ENCODE results near the gene GPATCH4. TPM values are rescaled to one million over a fixed set of nuclear protein-coding genes. Genes with fewer than 3 reads are reported as not detected.

GPATCH4 gene
- total and polyA plus RNA-seq, 2 of the 4 experiments (the other 2 are of a cell fraction): 32.6 to 41.8 TPM

- no peak overlapping the region for H2BK15ac ChIP-seq (ENCODE audit: low read depth, low read length)
- in situ Hi-C loops (cut with MboI; ENCODE audit: low sequenced_read_pairs): no loop called here
- H4K8ac ChIP-seq (ENCODE audit: low read depth in 2 of 2, low read length in 2 of 2): no peak overlapping the region
- H2AK5ac ChIP-seq (ENCODE audit: low read depth, low read length): no peak overlapping the region
- 0% methylated on average over 9 of the region's 45 CpGs; no CpG with 5 or more reads in 1 of the 2 experiments for WGBS, 2 experiments (ENCODE audit: extremely low coverage in 2 of 2, insufficient read length in 1 of 2)
- no peak overlapping the region for H2BK20ac ChIP-seq (ENCODE audit: low read depth, low read length)
- CTCF ChIA-PET: interaction anchor here (0.7 to 1.9 kb wide), 2 partner anchors 17 to 32 kb away, joined by 3 to 14 read pairs; no protein-coding TSS in a partner anchor
- H2AFZ ChIP-seq (replicated peaks; ENCODE audit: low read length, poor library complexity): peak overlapping the region; percentile 65
- H4K5ac ChIP-seq (ENCODE audit: low read depth, low read length): no peak overlapping the region
- no peak overlapping the region for H2AK9ac ChIP-seq (replicated peaks; ENCODE audit: low read depth, low read length, poor library complexity)
- no peak overlapping the region for H3K14ac ChIP-seq (replicated peaks; ENCODE audit: low read depth, low read length)
- peaks cover 4% of the 10 kb centered on the region for H3K4me1 ChIP-seq (ENCODE audit: control insufficient read depth, insufficient read depth, low read length)
- no peak overlapping the region for H3K9ac ChIP-seq (ENCODE audit: low read depth, low read length)
- no peak overlapping the region for H2BK120ac ChIP-seq (ENCODE audit: low read depth, low read length)
- H3K36me3 ChIP-seq (ENCODE audit: control insufficient read depth, insufficient read depth, low read length): no peaks in the 10 kb centered on the region
- intact Hi-C loops (cut with micrococcal nuclease): loop anchor here (1.0 kb wide), 1 partner anchor 53 kb away; no protein-coding TSS in a partner anchor
- no peak overlapping the region for H3K56ac ChIP-seq (ENCODE audit: extremely low read depth, insufficient read depth, low read length)
- BruUV-seq (replicated peaks): no TSS peak
- no peaks in the 10 kb centered on the region for H3K79me1 ChIP-seq (ENCODE audit: low read depth in 1 of 2, low read length in 2 of 2)
- no peak overlapping the region for H3K27ac ChIP-seq (ENCODE audit: insufficient read depth, low read length)
- no peak overlapping the region for H3K4ac ChIP-seq (ENCODE audit: low read depth, low read length)
- H4K91ac ChIP-seq (ENCODE audit: insufficient read depth, low read depth, low read length): no peak overlapping the region
- peak; percentile 71 for ATAC-seq (ENCODE audit: low read depth)
- H3K18ac ChIP-seq (ENCODE audit: low read depth, low read length): no peak overlapping the region
- no peak overlapping the region for H3K4me3 ChIP-seq (ENCODE audit: insufficient read depth, low read depth, low read length)
- no peaks in the 10 kb centered on the region for H3K9me3 ChIP-seq (ENCODE audit: control insufficient read depth, insufficient read depth, low read length)
- TF ChIP-seq RFX5 (IDR thresholded peaks at IDR 0.05; ENCODE audit: low read depth, low read length): no peak
- peak; percentile 50; the same call in 1 of the 2 replicates for TF ChIP-seq SMC3 (IDR thresholded peaks at IDR 0.05; ENCODE audit: low read depth, low read length)
- TF ChIP-seq CTCF (conservative IDR thresholded peaks at IDR 0.05; ENCODE audit: low read depth, low read length): peak; percentile 68
- TF ChIP-seq RAD21 (IDR thresholded peaks at IDR 0.05; ENCODE audit: low read length): peak; percentile 65
- no peak for TF ChIP-seq POLR2A (IDR thresholded peaks at IDR 0.05; ENCODE audit: low read depth, low read length)
- TF ChIP-seq CHD1 (IDR thresholded peaks at IDR 0.05; ENCODE audit: low read depth, low read length): no peak
- no peaks in the 10 kb centered on the region for H3K9me1 ChIP-seq (ENCODE audit: insufficient read depth, low read length)
- H3K27me3 ChIP-seq (ENCODE audit: control insufficient read depth, insufficient read depth, low read length): peaks cover 54% of the 10 kb centered on the region
- dilution Hi-C loops (cut with HindIII; ENCODE audit: low sequenced_read_pairs, unreplicated experiment): no loop called here
- DNase-seq: peak; percentile 28
- H2BK5ac ChIP-seq (ENCODE audit: low read depth, low read length, poor library complexity, severe bottlenecking): no peak overlapping the region
- POLR2A ChIA-PET (ENCODE audit: unreplicated experiment): no interaction called here
- H4K20me1 ChIP-seq (ENCODE audit: insufficient read depth, low read length): peaks cover 7% of the 10 kb centered on the region
- peak overlapping the region; percentile 33; the same call in 1 of the 2 replicates for H3K23ac ChIP-seq (ENCODE audit: low read depth, low read length)
- H3K4me2 ChIP-seq (ENCODE audit: low read depth, low read length): no peak overlapping the region; the same call in 1 of the 2 replicates
These were observed 24.3 kb upstream of the GPATCH4 start for GRCh38 chr1:156625436-156626078.

All from IMR-90 (cell line).